Dedifferentiated amniotic fluid mesenchymal stem cell (primary cell): ENCODE measurements around the gene DIP2C.
"Not testable (repeated sequence)": the region's sequence is repeated elsewhere in the genome, so short reads cannot be mapped to it uniquely, and the experiment has no call there.

Experiments
- DNase-seq: peaks from one replicate; pipeline ENCODE4 v3.0.0-alpha.2; 2016; ENCODE audit errors: extremely low spot score

Gene DIP2C

DNA sequence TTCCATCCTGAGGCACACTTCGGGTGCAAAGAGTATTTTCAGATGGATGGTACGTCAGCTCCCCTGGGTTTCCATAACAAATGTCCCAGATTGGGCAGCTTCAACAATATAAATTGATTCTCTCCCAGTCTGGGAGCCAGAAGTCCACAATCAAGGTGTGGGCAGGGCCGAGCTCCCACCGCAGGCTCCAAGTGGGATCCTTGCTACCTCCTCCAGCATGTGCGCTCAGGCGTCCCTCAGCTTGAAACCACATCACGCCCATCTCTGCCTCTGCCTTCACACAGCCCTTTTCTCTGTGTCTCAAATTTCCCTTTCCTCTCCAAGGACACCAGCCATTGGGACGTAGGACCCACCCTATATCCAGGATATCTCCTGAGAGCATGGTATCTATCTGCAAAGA is 153.5 kb downstream of the DIP2C start:
- no peak for DNase-seq

DNA sequence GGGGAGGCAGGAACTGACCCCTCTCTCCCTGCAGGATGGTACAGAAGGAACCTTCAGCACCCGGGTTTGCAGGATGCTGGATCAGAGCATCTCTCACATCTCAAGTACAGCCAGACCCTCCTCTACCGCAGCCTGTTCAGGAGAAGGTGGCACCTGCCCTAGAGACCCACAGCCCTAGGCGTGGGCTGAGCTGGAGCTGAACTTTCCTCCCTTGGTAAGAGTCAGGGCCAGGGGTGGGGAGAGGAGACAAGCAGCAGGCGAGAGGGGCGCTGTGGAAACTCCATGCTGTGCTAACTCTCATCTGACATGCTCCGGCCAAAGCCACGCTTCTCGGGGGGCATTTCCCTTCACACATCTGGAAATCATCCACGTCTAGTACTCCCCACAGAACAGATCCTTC is 154.4 kb downstream of the DIP2C start:
- DNase-seq = no peak

- DNase-seq = no peak
Measured at GRCh38 chr10:534047-534566, 155.4 kb downstream of the DIP2C start.

- no peak for DNase-seq
Measured at GRCh38 chr10:533611-534010, 155.9 kb downstream of the DIP2C start.

DNA sequence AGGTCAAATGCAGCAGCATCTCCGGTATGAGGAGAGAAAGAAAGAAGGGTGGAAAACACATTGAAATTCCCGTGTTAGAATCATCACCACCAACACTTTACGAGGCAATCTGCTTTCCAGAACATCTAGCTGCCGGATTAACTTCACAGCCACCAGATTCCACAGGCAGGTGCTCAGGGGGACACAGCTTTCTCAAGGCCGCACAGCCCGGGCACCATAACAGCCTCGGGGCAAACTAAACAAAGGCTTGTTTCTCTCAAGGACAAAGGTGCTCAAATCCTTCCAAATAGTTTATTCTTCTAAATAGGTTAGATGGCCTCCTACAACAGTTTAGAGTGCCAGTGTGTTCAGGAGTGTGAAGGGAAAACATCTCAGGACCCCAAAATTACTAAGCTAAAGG is 156.3 kb downstream of the DIP2C start:
- no peak for DNase-seq

DNA sequence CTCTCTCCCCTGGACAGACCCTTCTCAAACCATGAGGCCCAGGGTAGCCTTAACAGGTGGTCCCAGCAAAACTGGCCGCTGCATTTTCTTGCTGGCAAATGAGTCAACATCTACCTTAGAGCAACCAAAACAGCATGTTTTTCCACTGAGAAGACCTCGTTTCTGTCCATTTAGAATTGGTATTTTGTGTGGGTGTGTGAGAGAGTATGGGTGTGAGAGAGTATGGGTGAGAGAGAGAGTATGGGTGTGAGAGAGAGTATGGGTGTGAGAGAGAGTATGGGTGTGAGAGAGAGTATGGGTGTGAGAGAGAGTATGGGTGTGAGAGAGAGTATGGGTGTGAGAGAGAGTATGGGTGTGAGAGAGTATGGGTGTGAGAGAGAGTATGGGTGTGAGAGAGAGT is 157.1 kb downstream of the DIP2C start:
- DNase-seq = not testable (repeated sequence)

DNA sequence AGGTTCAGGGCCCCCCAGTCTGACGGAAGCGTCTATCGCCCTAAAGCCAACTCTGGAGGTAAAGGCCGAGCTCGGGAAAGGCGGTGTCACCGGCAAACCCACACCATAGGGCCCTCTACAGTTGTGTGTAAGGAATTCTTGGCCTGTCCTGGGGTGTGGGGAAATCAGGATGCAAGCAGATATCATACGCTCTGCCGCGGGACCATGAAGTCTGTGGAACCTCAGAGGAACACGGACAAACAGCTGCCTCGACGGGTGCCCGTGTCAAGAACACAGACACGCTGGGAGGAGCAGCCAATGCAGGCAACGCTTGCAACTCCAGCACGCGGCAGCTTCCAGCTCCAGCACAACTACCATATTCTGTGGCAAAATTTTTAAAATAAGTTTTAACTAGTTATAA is 157.9 kb downstream of the DIP2C start:
- no peak for DNase-seq

DNA sequence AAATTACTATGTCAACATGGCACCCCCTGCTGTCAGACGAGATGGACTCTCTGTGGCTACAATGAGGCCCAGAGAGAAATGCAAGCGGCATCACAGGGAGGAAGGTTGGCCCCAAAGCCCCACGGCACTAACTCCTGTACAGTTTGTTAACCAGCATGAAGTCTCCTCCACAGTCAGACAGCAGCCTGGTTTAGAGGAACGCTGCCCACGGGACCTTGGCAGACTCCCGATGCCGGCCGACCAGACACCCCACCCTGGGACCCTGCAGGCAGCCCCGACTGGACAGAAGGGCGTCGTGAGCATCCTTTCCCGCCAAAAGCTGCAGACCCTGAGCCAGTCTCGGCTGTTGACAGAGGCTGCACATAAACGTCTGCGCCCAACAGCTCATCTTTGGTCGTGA is 158.8 kb downstream of the DIP2C start:
- DNase-seq = no peak

DNA sequence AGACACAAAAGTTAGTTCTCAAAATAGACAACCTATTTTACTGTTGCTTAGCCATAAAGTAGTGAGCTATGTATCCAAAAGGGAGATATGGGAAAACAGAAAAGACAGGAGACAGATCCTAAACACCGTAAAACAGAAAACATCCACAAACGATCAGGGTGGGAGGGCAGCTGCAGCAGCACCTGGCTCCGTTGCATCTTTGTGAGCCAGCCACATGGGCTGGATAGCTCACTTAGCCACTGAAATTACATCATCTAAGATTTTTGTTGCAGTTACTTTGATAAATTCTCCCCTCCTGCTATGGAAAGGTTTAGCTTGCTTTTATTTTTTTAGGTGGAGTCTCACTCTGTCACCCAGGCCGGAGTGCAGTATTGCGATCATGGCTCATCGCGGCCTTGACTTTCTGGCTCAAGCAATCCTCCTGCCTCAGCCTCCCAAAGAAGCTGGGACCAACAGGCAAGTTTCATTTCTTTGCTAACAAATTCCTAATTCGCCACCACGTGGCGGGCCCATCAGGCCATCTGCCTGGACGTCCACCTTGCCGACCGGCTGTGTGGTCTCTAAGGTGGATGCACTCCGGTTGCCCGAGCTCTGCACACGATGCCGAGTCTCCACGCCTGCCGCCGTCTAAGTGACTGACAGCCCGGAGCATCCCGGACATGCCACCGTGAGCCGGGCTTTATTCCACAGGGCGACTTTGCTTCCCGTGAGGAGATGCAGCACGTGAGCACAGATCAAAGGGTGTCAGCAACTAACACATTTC is 159.8 kb downstream of the DIP2C start:
- no peak for DNase-seq

DNA sequence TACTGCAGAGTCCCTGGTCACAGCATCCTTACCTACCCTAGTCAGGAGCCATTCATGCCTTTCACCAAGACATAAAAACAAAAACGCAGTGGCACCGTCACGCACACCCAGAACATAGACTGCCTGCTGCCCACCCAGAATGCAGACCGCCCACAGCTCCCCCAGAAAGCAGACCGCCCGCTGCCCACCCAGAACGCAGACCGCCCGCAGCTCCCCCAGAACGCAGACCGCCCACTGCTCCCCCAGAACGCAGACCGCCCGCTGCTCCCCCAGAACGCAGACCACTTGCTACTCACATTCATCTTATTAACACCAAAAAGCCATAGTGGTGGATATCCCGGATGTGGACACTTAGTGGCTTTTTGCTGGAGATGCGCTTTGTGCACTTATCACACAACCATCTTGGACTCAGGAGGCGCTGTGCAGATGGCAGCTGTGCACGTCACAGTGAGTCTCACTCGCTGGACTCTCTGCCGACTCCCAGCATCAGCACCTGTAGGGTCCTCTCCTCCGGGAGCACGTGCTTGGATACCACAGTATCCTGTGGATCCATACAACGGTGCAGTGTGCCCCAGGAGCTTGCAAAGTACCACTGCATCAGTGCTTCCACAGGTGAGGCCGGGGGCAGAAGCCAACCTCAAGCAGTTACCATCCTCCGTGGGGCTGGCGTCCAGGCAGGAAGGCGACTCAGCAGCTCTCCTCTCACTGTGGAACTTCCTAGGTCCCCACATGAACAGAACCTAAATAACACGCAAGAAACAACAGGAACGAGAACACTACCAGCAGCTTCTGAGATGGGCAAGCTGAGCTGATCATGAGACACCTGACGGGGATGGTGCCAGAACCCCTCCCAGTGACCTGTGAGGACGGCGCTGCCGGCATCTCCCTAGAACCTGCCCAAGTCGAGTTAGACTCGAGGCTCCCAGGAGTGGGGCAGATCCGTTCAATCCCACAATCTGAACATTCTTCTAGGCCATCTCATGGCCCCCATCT is 161.0 kb downstream of the DIP2C start:
- no peak for DNase-seq

DNA sequence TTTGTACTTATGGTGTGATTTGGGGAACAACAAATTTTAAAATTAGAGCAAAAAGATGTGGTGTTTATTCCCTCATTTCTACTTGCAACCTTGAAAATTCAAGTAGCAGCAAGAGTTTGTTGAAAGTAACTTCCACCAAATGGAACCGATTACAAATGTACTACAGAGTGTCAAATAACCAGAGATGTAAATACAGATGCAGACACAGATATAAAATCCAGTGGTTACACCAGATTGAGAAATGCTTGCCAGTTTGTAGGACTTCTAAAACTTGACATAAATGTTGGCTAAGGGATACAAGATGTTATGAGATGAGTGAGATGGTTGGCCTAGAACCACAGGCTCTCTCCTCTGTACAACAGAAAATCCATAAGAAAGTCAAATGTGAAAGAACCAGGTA is 162.1 kb downstream of the DIP2C start:
- no peak for DNase-seq

DNA sequence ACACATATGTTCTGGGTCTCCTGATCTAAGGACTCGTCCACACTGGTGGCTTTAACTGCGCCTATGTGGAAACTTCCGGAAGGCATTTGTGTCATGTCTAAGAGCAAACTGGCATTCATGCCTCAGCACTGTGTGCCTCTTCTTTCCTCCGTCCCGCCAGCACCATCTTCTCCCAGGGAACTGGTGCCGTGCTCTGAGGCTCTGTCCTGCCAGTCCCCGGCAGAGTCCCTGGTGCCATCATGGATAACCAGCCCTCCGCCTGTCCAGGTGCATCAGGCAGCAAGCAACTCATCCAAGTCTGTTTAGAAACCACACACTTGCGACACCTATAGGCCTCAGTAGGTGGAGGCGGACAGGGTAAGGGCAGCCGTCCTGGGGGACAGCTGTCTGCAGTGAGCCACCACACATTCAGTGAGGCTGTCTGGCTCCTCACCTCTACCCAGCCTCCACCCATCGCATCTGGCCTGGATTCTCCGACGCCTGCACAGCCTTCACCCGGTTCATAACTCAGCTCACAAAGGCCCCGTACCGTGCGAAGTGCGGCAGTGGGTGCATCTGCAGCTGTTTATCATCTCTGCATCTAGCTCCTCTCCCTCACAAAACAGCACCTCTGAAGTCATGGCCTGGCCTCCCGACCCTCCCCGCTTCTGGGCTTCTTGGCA is 162.7 kb downstream of the DIP2C start:
- no peak for DNase-seq

DNA sequence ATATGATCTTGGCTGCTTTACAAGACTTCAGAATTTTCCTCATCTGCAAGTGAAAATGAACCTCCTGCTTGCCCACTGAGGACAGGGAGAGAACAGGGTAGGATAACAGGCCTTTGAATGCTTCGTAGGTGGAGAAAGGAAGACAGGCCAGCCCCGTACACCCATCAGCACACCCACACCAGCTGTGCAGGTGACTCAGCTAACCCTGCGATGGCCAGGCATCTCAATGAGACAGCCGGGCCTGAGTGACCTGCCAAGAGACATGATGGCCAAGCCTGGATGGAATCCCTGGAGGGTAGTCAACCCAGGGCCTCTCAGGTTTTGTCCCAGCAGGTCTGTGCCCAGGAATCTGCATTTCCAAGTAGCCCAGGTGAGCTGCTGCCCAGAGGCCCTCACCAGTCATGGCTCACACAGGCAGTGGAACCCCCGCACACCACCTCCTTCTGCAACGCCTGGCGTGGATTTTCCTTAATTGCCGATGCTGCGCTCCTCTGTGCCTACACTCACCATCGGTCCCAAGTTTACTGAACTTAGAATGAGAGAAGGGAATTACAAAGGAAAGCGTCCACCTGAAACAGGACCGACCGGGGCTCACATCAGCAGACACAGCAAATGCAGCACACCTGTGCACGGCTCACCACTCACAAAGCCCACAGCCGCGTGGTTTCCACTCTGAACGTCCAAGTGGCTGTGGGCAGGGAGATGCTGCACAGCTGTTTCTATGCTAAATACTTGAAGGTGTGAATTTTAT is 163.7 kb downstream of the DIP2C start:
- no peak for DNase-seq

DNA sequence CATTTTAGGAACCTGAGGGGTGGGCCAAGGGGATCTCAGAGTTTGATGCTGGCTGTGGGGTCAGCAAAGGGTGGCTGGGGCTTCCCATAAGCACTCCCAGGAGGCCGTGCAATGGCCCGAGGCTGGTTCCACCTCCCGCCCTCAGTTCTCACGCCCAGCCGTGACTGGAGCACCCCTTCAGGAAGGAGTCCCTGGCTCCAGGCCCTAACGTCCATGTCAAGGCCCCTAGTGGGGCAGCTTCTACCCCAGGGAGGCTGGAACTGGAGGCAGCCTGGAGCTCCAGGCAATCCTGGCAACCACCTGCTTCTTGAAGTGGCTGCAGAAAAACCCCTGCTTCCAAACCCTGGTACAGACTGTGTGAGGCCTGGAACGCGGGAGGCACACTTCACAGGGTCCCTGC is 165.5 kb downstream of the DIP2C start:
- no peak for DNase-seq

GRCh38 chr10:522350-522749 is 167.1 kb downstream of the DIP2C start:
- no peak for DNase-seq

DNA sequence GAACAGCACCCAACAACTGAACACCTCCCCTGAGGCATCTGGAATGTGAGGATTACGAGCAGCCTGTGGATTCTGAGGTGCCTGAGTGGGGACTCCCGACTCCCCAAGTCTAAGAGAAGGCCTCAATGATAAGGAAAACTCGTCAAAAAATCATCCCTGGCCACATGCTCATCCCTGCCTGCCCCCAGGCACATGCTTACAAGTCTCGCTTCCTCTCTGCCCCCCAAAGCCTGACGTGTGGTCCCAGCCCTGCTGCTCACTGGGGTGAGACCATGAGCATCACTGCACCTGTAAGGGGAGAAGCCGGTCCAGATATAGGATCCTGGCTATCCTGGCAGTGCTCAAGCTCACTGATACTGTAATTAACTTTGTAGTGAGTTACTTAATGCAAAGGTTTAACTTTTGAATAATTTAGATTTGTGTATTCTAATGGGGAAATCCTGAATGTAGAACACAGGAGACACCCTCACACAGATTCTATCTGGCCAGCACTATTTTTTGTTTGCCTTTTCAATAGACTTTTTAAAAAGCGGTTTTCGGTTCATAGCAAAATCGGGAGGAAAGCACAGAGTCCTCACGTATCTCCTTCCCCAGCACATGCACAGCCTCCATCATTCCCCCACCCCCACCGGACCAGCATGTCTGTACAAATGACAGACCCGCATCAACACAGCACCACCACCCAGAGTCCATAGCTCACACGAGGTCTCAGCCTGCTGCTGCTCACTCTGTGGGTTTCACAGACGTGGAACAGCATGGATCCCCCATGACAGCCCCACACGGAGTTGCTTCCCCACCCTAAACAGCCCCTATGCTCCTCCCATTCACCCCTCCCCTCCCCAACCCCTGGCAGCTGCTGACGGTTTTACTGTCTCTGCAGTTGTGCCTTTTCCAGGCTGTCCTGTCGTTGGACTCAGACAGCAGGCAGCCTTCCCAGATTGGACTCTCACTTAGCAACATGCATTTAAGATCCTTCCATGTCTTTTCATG is 167.9 kb downstream of the DIP2C start:
- DNase-seq = no peak

- DNase-seq = peak; percentile 18
Measured at GRCh38 chr10:520402-520787, 169.1 kb downstream of the DIP2C start.

GRCh38 chr10:519716-520401 is 169.6 kb downstream of the DIP2C start:
- DNase-seq = no peak

GRCh38 chr10:519055-519715 is 170.3 kb downstream of the DIP2C start:
- no peak for DNase-seq
